ENCODE data around the gene CHST7.

Gene CHST7

DNA sequence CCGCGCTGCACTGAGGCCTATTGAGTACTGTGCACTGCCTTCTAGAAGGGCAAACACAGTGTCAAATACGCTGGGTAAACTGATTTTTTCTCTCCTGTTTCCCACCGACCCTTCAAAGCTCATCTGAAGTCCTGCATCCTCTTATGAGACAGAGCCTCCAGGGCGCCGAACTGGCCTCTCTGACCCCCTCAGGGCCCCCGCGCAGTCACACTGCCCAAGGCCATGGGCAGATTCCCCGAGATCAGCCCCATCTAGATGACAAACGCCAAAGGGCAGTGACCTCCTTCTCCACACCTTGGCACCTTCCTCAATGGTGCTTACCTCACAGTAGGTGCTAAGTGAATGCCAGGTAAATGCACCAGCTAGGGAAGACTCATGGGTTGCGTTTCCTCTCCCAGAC is 34.4 kb downstream of the CHST7 start:
- DNase-seq (ENCODE audit: low read depth in 2 of 2), result no peak

DNA sequence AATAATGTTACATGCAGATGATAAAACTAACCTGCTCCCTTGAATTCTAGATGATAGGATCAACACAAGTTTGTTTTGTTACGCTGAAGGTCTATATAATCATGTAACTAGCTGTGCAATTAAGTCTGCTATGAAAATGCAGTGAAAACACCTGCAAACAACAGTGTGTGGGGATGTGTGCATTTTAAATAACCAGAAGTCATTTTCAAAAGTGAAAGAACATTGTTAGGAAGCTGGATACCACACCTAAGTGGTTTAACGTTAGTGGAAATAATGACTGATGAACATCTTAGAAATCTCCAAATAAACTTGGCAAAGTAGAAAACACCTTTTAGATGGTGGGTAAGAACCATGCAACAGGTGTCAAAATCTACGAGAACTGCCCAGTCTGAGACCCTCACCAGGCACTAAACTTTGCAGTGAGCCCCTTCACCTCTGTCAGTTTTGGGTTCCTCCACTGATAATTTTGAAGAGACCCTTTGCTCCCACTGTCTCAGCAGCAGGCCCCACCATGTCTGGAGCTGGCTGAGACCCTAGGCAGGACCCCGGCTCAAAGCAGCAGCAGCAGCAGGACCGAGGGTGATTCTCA is 36.6 kb downstream of the CHST7 start:
- no peak for DNase-seq (ENCODE audit: low read depth in 2 of 2)

DNA sequence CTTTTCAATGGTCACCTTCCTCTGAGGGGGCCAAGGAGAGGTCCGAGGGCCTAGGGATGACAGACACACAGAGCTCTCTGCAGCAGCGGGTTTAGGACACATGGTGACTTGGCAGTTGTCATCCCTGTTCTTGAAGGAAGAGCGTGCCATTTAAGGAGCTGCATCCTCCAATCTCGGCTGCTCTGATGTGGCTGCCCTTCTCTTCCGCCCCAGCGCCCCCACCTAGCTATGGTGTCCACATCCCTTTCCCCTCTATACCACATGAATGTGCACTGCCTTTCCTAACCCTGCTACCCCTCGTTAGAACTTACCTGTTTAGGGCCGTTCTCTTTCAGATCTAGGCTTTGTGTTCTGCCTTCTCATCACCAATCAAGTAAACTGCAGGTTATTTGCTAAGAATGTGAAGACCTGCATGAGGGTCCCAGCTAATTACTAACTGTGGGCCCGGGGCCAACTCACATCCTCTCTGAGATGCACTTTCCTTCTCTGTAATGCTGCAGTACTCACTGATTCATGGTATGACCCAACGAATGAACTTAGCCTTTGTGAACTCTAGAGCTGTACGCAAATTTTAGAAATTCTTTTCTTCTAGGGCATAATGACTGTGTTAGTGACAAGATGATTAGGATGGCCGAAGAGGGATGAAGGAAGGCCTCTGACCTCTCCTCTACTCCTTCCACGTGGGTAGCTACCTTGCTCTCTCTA is 38.2 kb downstream of the CHST7 start:
- DNase-seq (ENCODE audit: low read depth in 2 of 2), result no peak

DNA sequence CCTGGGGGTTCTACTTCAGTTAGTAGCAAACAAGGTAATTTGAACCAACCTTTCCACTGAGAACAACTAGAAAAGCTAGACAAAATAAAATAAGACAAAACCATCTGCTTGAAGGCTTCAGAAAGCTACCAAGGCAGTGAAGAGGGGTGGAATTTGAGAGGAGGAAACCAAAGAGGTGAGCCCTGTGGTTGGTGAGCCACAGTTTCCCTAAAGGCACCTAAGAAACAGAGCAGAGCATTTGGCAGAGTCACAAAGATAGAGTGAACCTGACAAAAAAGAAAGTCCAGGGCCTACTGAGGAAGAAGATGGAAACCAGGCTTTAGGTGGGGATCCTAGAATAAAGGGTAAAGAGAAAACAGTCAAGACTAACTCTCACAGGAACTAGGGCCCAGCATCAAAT is 44.3 kb downstream of the CHST7 start:
- no peak for DNase-seq (ENCODE audit: low read depth in 2 of 2)

DNA sequence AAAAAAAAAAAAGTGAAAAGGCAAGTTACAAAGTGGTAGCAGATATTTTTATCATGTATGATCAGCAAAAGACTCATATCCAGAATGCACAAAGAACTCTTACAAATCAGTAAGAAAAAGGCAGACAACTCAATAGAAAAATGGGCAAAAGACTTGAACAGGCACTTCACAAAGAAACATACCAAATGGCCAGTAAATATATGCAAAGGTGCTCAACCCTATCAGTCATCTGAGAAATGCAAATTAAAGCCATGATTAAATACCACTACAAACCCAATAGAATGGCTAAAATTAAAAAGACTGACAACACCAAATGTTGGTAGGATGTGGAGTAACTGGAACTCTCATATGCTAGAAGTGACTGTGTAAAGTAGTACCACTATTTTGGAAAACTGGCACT is 45.4 kb downstream of the CHST7 start:
- no peak for DNase-seq (ENCODE audit: low read depth in 2 of 2)

DNA sequence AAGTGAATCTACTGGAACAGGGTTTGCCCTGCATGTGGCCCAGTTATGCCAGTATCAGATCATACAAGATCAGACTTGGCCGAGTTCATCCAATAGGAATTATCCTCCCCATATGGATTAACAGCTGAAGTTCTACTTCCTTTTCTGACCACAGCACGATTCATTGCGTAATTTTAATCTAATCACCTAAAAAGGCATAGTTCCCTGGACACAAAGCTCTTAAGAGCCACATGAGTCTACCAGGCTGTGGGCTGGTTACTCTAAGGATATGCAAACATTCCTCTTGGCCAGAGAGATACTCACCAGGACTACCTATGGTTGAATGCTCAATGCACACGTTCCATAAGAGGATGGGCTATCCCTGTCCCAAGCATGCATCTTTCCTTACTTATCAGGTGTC is 46.9 kb downstream of the CHST7 start:
- DNase-seq (ENCODE audit: low read depth in 2 of 2), result no peak

DNA sequence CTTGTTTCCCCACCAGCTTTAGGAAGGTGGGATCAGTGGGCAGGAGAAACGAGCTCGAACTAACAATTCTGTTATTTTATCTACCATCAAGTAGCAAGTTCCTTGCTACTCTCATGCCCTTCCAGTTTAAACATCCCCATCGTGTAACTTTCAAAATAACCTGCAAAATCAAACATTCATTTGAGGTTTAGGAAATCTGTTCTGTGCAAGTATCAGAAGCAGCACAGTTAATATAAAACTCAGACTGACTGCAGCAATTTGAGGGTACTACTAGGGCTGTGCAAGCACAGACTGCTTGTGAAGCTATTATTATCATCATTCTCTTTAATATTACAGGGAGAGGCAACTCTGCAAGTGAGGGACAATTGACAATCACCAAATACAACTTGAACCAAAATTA is 48.0 kb downstream of the CHST7 start:
- no peak for DNase-seq (ENCODE audit: low read depth in 2 of 2)

DNA sequence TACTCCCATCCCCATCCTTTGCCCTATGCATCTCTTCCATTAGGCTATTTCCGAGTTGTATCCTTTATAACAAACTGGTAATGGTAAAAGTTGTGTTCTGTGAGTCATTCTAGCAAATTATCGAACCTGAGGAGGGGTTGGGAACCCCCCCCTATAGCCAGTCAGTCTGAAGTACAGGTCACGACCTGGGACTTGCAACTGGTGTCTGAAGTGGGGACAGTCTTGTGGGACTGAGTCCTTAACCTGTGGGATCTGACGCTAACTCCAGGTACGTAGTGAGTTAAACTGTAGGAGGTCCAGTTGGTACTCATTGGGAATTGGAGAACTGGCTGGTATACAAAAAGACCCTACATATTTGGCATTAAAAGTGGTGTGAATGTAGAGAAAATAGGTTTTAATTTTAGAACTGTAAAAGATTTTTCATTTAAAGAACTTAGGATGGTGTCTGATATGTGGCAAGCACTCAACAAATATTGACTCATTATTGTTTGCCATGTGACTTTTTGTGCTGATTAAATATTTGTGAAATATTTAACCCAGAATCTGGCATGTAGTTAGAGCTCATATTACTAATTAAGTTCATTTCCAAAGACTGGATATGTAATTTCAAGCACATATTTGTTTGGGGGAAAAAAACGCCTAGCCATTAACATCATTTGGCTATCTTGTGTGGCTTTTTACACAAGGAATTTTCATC is 50.7 kb downstream of the CHST7 start:
- no peak for DNase-seq (ENCODE audit: low read depth in 2 of 2)

DNA sequence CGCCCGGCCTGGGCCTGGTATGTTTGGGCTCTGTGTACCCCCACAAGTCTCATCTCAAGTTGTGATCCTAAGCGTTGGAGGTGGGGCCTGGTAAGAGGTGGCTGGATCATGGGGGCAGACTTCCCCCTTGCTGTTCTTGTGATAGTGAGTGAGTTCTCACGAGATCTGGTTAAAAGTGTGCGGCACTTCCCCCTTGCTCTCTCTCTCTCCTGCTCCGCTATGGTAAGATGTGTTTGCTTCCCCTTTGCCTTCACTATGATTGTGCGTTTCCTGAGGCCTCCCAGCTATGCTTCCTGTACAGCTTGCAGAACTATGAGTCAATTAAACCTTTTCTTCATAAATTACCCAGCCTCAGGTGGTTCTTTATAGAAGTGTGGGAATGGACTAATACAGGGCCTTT is 53.0 kb downstream of the CHST7 start:
- DNase-seq (ENCODE audit: low read depth in 2 of 2), result no peak

DNA sequence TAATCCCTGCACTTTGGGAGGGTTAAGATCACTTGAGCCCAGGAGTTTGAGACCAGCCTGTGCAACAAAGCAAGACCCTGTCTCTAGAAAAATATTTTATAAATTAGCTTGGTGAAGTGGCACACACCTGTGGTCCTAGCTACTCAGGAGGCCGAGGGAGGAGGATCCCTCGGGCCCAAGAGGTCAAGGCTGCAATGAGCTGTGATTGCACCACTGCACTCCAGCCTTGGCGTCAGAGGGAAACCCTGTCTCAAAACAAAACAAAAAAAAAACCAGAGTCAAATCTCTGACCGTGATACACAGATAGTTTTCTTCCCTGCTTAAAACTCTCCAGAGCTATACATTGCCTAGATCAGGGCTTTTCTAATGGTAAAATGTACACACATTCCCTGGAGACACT is 53.5 kb downstream of the CHST7 start:
- DNase-seq (ENCODE audit: low read depth in 2 of 2), result no peak

DNA sequence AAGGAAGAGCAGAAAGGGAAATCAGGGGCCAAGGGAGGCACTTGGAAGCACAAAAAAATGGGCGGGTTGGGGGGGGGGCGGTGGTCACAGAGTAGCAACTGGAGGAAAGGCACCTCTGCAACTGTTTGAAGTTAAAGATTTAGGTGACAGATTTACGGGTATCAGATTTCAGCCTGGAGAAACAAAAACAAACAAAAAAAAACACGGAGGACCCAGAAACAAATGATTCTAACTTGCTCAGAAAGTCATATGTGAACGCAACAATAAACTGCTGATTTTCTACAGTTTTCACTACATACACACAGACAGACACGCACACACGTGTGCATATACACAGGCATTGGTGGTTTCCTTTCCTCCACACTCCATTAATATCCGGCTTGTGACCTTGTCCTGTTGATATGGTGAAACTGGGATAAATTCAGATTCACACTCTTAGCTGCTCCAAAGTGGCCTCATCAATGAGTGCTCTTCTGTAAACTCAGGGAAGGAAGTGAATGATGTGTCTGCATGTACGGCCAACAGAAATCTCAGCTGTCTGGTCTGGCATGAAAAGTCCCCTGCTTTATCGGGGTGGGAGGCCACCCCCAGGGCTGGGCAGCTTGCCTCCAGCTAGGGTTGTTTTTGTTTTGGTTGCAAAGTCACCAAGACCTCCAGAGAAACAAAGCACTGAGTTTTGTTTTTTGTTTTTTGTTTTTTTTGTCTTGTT is 54.3 kb downstream of the CHST7 start:
- DNase-seq (ENCODE audit: low read depth in 2 of 2), result no peak

DNA sequence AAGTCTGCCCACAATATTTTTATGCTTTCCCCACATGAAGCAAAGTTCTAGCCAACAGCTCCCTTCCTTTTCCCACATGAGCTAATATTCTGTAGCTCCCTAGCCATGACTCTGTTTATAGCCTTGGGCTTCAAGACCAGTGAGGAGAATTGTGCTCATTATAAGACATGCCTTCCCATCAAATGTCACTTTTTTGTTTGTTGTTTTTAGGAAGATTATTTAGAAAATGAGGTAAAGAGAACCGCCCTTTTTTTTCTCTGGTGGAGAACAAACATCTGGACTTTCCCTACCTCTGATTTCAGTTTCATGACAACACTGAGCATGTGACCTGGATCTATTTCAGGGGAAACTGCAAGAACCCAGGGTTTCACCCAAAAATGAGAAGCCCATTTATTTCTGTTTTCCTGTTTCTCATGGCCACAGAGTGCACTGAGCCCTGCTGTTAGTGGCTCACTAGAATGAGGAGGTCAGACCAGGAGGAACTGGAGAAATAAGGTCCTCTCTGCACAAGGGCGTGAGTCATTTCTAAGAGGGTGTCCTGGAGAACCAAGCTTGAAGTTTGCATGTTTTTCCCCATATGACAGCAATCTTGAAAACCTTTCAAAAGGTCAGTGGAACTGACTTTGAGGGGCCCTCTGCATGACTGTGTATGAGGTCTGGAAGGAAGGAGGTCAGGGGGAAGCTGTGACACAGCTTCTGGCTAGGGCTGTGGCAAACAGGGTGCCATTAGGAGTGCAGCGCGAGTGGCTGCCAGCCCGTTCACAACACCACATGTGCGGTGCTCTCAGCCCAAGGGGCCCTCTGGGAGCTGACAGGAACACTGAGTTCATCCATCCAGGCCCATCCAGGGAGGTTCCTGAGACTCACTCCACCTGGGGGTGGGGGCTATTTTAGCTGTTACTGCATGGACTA is 55.2 kb downstream of the CHST7 start:
- no peak for DNase-seq (ENCODE audit: low read depth in 2 of 2)

DNA sequence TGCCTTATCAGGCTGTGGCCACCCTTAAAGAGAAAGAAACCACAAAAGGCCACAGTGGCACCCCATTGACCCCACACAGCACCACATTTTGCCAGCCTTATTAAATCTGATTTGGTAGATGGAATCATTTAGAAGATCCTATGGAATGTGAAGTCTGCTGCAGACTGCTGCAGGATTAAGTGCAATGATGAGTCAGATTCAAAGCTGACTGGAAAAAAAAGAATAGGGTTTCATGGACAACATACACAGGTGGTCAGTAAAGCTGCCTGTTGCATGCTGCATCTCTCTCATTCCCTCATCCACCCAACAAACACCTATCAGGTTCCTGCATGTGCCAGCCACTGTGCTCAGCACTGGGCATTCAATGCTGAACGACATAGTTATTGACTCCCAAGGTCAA is 56.6 kb downstream of the CHST7 start:
- no peak for DNase-seq (ENCODE audit: low read depth in 2 of 2)

DNA sequence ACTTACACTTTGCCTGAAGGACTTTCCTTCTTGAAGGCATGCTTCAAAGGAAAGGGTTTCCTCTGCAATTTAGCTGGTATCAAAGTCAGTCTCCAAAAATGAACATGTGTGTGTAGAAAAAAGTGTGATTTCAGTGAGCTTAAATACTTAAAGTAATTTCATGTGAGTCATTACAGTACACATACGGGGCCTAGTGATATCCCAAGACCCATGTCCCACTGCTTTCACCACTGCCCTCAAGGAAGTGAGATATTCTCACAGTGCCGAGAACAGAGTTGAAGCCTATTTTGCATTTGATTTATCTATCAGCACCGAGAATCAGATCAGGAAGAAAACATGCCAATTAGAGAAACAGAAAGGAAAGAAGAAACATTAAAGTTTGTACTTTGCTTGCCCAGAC is 61.0 kb downstream of the CHST7 start:
- no peak for DNase-seq (ENCODE audit: low read depth in 2 of 2)

DNA sequence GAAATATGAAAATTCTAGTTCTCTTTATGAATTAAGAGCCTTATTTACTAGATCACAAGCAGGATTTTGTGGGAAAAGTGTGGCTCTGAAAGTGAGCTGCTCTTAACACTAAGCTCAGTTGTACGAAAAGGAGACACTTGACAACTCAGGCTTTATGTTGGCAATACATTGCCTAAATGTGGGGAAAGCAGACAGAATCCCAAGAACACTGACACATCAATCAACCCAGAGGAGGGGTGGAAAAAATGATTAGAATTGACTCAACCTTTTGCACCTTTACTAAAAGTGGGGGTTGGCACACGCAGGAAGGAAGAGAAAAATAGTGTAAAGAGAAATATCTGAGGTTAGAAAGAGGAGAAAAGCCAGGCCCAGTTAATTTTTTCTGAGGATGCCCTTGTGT is 61.6 kb downstream of the CHST7 start:
- DNase-seq (ENCODE audit: low read depth in 2 of 2), result no peak

DNA sequence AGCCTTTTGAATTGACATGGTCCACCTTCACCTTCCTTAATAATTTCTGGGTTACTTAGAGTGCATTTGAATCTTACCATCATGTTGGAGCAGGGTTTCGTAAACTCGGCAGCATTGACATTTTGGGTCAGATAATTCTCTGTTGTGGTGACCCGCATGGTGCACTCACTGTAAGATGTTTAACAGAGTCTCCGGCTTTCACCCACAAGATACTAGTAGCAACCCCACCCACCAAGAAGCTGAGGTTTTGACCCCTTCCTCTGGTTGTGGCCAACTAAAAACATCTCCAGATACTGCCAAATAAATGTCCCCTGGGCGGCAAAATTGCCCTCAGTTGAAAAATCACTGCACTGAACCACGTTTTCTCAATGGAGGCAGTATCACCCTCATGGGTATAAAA is 62.7 kb downstream of the CHST7 start:
- no peak for DNase-seq (ENCODE audit: low read depth in 2 of 2)

DNA sequence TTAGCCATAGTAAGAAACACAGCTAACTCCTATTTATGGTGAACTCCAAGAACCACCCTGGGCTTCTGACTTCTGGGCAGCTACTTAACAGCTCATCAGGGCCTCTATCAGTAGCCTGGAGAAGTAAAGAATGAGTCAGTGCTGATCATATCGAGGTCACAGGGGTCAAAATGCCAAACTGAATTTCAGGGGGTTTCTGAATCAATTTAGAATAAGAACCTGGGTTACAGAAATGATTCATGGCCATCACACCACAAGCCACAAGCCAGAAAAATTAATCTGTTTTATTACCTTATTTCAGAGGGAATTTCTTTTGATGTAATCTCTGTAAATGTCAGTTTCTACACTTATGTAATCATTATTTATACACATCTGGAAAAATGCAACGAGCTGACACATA is 64.4 kb downstream of the CHST7 start:
- DNase-seq (ENCODE audit: low read depth in 2 of 2), result no peak

DNA sequence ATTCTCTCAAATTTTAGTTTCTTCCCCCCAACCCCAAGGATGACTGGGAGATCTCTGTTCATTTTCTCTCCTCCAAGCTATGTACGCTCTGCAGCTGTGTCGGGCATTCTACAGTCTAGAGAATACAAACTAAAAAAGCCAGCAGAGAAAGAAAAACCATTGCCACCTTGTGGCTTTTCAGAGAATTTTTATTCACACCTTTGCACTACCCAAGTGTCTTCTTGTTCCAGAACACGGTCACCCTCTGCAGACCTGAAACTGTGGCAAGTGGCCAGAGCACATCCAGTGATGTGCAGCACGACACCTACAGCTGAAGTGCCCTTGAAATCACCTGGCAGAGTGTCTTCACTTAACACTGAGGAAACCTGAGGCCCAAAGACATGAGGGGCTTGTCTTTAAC is 68.6 kb downstream of the CHST7 start:
- DNase-seq (ENCODE audit: low read depth in 2 of 2), result no peak

DNA sequence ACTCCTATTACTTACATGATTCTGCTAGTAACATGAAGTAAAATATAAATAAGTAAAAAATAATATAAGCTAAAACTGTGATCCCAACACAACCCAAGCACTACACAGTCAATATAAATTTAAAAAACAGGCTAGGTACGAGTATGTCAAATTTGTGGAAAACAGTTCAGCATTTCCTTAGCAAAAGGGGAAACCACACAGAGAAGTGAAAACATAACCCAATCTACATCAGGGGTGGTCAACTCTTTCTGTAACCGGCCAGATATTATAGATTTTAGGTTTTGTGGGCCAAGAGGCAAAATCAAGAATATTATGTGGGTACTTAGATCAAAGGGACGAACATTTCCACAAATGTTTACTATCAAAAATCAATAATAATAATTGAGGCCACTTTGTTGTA is 70.1 kb downstream of the CHST7 start:
- DNase-seq (ENCODE audit: low read depth in 2 of 2), result no peak

DNA sequence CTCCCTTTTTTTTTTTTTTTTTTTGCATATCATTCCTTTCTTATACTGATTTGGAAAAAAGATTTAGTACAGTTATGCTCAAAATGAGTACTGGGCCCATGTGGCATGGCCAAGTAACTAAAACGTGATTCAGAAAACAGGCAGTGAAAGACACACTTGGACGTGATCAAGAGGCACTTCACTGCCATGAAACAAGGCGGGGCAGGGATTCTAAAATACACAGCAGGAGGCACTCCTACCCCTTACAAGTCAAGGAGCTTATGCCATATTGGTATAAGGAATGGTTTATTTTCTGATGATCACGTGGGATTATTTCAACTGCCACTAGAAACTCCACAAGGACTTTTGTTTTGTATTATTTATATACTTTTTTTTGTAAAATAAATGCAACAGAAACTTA is 72.0 kb downstream of the CHST7 start:
- DNase-seq (ENCODE audit: low read depth in 2 of 2), result no peak

DNA sequence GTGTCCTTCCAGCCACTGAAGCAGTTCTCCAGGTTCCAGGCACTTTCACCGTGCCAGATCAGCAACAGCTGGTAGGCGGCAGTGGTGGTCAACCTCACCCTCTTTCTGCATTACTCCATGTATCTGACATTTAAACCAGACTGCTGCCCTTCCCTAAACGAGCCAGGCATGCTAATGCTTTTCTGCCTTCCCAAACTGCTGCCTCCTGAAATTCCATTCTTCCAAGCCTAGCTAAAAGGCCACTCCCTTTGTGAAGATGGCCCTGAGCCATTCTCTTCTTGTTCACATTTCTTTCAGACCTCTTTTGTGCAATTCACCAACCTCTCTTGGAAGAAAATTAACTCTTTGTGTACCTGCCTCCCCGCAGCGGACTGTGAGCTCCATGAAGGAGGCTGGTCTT is 73.7 kb downstream of the CHST7 start:
- DNase-seq (ENCODE audit: low read depth in 2 of 2), result no peak

All from activated CD4-positive, alpha-beta T cell treated with anti-CD3 and anti-CD28 coated beads for 24 hours (primary cell).